Renal cortex interstitium (tissue), 15 donors: ENCODE data around the gene ARSB. TPM values are rescaled to one million over a fixed set of nuclear protein-coding genes. Genes with fewer than 3 reads are reported as not detected.

Experiments used
- DNase-seq, 11 donors: peaks; one replicate each; pipeline ENCODE4 v3.0.0-alpha.2; 2013; ENCODE audit warnings: low read depth in 9 of 11, low spot score in 4 of 11; ENCODE audit errors: extremely low read depth in 1 of 11
- long read RNA-seq, 16 experiments: transcript quantifications; one replicate each; lab custom pipeline, GENCODE V29; 2026
- polyA plus RNA-seq, 3 donors: library from polyadenylated mRNA; unstranded; fragments of 120-200 nt; gene quantifications; one replicate each; pipeline ENCODE4 v1.2.1, GENCODE V29; 2013; ENCODE audit not compliant: insufficient read length in 3 of 3

The ARSB gene
- polyA plus RNA-seq, result 10 to 100 TPM; 20.8 to 28.0 (median 24.0) TPM
- long read RNA-seq, donor 1, full-length matches to known transcripts, result 1 of 1 reads
- long read RNA-seq, donor 1, partial matches to known transcripts, result 0 of 1 reads
- long read RNA-seq, donor 1, other reads (novel, unspliced or antisense), result 0 of 1 reads
- long read RNA-seq, donor 2, full-length matches to known transcripts, result 5 of 5 reads
- long read RNA-seq, donor 2, partial matches to known transcripts, result 0 of 5 reads
- long read RNA-seq, donor 2, other reads (novel, unspliced or antisense), result 0 of 5 reads
- long read RNA-seq, donor 3, full-length matches to known transcripts, result 5 of 5 reads
- long read RNA-seq, donor 3, partial matches to known transcripts, result 0 of 5 reads
- long read RNA-seq, donor 3, other reads (novel, unspliced or antisense), result 0 of 5 reads
- long read RNA-seq, donor 4, full-length matches to known transcripts, result 3 of 3 reads
- long read RNA-seq, donor 4, partial matches to known transcripts, result 0 of 3 reads
- long read RNA-seq, donor 4, other reads (novel, unspliced or antisense), result 0 of 3 reads
- long read RNA-seq, donor 5, result 0 reads
- long read RNA-seq, donor 6, full-length matches to known transcripts, result 3 of 3 reads
- long read RNA-seq, donor 6, partial matches to known transcripts, result 0 of 3 reads
- long read RNA-seq, donor 6, other reads (novel, unspliced or antisense), result 0 of 3 reads
- long read RNA-seq, donor 7, full-length matches to known transcripts, result 5 of 10 reads
- long read RNA-seq, donor 7, partial matches to known transcripts, result 5 of 10 reads
- long read RNA-seq, donor 7, other reads (novel, unspliced or antisense), result 0 of 10 reads
- long read RNA-seq, donor 8, result 0 reads
- long read RNA-seq, donor 9, full-length matches to known transcripts, result 3 of 3 reads
- long read RNA-seq, donor 9, partial matches to known transcripts, result 0 of 3 reads
- long read RNA-seq, donor 9, other reads (novel, unspliced or antisense), result 0 of 3 reads
- long read RNA-seq, donor 10, full-length matches to known transcripts, result 5 of 5 reads
- long read RNA-seq, donor 10, partial matches to known transcripts, result 0 of 5 reads
- long read RNA-seq, donor 10, other reads (novel, unspliced or antisense), result 0 of 5 reads
- long read RNA-seq, donor 11, full-length matches to known transcripts, result 1 of 1 reads
- long read RNA-seq, donor 11, partial matches to known transcripts, result 0 of 1 reads
- long read RNA-seq, donor 11, other reads (novel, unspliced or antisense), result 0 of 1 reads
- long read RNA-seq, donor 12, full-length matches to known transcripts, result 1 of 1 reads
- long read RNA-seq, donor 12, partial matches to known transcripts, result 0 of 1 reads
- long read RNA-seq, donor 12, other reads (novel, unspliced or antisense), result 0 of 1 reads
- long read RNA-seq, donor 13, result 0 reads
- long read RNA-seq, donor 14, full-length matches to known transcripts, result 1 of 1 reads
- long read RNA-seq, donor 14, partial matches to known transcripts, result 0 of 1 reads
- long read RNA-seq, donor 14, other reads (novel, unspliced or antisense), result 0 of 1 reads
- long read RNA-seq, donor 15, full-length matches to known transcripts, result 3 of 3 reads
- long read RNA-seq, donor 15, partial matches to known transcripts, result 0 of 3 reads
- long read RNA-seq, donor 15, other reads (novel, unspliced or antisense), result 0 of 3 reads
- long read RNA-seq, donor 16, full-length matches to known transcripts, result 9 of 16 reads
- long read RNA-seq, donor 16, partial matches to known transcripts, result 7 of 16 reads
- long read RNA-seq, donor 16, other reads (novel, unspliced or antisense), result 0 of 16 reads

DNA sequence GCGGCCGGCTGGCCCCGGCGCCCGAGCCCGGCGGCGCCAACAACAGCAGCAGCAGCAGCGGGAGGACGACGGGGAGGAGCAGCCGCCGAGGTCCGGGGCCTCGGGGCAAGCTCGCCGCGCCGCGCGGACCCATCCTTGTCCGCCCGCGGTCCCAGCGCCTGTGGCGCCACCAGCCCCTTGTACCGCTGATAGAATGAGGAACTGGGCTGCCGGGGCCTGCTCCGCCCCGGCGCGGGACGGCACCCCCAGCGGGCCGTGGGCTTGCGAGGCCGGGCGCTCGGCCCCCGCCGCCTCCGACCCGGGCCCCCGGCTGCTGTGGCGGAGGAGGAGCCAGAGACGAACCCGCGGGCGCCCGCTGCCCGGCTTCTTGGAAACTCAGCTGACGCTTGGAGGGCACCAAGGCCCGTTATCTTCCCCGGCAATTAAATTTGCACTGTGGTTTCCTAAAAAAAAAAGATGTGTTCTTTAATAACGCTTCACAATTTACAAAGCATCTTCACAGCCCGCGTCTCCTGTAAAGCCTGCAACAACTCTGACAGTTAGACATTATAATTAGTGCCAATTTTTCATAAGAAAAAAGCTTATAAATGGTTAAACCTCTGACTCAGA, at the start of gene ARSB:
ARSB (minus strand) TSS at position 195 of the 609 bp plus-strand sequence; CDS start at position 133, 62 bp downstream.
- peak in 4 of 11 donors; percentile 22 to 43 (median 32) for DNase-seq

DNA sequence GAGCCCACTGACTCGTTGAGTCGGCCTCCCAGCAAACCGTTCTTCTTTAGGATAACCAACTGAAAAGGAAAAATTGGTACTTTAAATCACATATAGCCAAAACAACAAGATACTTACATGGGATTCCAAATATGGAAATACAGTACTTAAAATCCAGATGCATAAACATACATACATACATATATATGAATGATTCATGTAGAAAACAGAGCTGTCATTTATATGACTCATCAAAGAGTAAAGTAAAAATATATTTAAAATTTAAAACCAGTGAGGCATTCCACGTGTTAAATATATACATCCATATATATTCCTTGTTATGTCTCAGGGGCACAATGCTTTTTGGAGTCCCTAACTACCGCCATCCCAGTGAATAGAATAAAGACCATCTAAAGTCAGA, 47.7 kb upstream of the ARSB start:
- DNase-seq, result no peak

DNA sequence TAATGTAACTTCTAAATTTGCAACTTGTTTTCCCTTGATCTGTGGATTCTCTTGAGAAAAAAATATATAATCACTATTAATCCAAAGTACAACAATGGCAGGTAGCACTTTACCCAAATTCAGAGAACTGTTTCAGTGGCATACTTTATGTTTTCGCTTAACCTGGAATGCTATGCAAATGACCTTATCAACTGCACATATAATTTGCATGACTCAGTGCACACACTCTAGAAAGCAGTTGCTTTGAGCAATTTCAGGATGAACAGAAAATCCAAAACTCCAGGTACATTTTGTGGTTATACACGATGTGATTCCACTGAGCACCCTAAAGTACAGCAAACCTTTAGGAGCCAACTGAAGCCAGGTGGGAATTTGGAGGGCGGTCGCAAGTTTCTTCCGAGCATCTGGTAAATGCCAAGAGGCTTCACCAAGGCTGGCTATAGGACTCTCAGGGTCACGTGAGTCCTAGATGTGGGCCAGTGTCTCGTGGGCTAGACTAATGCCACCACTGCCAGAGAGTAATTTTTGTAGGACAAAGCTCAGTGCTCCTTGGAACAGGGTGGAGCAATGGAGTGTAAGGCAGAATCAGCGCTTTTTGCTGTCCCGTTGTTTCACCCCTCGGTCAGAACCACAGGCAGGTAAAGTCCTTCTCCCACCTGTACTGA, 47.1 kb upstream of the ARSB start:
- no peak for DNase-seq

DNA sequence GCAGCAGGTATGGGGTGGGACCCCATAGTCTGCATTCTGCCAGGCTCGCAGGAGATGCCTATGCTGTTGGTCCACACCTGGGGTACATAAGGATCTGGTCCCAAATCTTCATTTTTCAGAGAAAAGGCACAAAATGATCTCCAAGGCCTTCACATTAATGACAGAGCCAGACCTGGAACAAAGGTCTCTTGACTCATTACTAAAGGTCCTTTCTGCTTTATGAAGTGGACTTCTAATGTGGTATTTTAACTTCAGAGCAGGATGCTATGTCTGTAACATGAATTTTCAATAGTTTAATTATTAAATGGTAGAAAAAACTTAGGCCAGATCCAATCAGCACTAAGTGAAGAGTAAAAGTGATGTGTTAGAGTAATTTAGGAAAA, 46.4 kb upstream of the ARSB start:
- DNase-seq, result peak in 1 of 11 donors; percentile 9

DNA sequence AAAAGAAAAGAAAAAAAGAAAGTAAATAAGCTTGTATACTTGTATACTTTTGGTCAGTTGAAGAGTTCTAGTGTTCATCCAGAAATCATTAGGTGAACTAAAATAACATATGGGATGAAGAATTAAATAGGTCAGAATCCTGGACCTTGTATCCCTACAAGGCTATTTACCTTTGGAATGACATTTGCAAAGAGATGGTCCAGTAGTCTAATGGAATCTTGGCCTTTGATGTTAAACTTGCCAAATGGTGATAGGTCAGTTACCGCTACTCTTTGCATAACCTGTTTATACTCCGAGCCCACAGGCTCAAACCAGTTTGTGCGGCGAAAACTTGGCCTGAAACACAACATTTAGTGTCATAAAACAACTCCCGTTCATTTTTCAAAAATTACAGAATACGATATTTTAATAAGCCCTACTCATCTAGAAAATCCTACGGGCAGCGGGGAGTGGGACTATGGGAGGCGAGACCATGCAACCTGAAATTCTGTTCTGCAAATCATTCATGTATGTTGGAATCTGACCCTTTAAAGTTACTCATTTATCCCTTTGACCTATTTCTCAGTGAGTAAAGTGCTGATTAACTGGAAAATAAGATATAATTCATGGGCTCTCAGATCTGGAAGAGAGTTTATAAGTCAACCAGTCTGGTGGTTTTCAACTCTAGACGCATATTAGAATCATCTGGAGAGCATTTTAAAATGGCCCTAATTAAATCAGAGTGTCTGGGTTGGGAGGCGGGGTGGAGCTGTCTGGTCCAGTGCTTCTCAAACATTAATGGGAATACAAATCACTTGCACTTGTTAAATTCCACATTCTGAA, 45.8 kb upstream of the ARSB start:
- DNase-seq, result peak in 10 of 11 donors; percentile 26 to 80 (median 50)

DNA sequence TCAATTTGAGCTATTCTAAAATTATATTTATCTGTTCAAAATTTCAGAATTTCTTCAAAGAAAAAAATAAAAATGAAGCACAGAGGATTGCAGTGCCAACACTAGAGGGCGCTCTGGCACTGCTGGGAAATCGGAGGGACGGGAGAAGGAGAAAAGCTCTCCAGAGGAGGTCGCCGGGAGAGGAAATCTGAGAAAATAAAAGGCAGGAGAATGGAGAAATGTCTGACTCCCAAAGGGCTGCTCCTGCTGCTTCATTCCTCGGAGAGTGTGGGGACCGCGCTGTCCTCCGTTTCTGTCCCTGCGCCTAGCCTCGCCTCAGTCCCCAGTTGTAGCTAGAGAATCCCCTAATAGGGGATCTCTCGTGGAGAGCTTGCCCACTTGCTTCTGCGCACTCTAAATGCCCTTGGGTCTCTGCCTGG, 40.0 kb upstream of the ARSB start:
- DNase-seq, result peak; percentile 46 to 72 (median 57)

DNA sequence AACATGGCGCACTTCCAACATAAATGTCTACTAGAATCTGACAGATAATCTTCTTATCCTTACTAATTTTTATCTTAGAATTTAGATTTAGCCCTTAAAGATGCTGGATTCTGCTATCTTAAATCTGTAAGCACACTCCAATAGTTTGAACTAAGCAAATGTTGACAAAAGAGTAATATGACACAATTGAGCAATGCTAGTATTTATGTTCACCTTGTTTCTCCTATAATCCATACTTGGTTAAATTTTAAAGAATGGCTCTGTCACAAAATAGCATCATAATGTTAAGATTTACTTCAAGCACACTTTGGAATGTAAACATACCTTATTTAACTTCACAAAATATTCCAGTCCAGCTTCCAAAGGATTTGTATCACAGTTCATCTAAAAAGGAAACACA, 38.8 kb upstream of the ARSB start:
- DNase-seq, result no peak

DNA sequence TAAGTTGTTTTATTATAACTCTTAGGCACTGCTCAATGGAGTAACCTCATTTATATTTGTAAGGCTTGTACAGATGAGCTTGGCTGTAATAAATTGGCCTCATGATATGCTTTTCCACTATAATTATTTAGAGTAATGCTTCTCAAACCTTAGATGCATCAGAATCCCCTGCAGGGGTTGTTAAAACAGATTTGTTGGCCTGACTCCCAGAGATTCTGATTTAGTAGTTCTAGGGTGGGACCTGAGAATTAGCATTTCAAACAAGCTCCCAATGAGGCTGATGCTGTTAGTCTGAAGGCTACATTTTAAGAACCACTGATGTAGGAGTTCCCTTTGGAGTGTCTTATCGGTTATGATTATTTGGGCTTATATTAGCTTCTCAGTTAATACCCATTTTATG, 38.2 kb upstream of the ARSB start:
- DNase-seq, result no peak

DNA sequence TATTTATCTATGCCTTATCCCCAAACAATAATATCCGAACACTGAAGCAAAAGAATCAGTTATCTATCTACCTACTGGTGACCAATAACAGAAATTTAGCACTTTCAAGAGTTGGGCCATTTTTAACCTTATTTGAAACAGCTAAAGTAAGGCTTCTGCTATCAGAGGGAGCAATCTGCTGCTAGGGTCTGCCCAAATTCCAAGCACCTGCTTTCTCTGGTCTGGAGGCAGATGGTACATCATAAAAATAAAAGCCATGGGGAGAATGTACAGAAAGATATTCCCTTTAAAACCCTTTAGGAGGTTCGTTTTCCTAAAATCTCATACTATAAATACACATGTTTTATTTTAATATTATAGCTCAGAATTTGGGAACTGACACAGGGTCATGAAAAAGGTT, 37.7 kb upstream of the ARSB start:
- no peak for DNase-seq

DNA sequence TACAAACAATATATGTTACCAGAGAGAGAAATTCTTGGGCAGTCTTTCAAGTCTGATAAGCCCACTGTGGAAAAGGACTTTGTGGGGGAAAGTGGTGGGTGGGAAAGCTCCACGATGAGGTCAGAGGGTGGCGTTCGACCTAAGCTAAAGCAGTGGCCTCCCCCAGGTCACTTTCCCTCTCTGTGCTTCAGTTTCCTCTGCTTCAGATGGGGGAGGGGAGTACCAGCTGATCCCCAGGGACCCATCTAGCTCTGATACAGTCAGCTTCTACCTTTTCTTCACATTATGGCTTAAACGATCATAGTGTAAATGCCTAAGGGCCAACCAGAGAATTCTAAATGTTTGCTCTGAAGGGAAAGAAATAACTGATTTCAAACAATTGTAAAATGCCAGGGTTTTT, 36.6 kb upstream of the ARSB start:
- DNase-seq, result no peak

DNA sequence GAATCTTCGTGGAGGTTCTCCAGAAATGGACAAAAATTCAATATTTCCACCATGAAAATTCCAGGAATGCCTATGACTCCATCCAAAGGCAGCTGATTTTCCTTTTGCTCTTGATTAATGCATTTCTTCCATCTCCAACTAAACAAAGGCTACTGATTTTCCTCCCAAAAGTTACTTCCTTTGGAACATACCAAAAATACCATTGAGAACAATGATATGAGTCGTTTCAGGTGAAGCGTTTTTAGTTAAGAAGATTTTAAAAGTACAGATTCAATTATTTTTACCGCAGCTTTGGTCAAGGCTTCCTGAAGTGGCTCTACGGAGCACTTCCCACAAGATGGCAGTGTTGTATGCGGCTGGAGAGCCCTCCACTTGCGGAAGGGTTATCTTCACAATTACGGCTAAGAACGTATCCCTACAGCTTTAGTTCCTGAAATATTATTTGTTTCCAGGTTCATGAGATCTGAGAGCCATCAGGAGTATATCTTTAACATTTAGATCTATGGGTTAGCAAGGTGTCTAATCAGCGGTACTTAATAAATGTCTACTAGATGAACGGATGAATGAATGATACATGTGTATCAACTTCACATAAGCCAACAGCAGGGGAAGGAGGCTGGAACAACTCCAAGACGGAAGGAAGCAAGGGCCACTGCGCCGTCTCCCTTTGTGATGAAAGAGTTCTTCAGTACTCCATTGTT, 35.9 kb upstream of the ARSB start:
- peak in 9 of 11 donors; percentile 11 to 64 (median 49) for DNase-seq

DNA sequence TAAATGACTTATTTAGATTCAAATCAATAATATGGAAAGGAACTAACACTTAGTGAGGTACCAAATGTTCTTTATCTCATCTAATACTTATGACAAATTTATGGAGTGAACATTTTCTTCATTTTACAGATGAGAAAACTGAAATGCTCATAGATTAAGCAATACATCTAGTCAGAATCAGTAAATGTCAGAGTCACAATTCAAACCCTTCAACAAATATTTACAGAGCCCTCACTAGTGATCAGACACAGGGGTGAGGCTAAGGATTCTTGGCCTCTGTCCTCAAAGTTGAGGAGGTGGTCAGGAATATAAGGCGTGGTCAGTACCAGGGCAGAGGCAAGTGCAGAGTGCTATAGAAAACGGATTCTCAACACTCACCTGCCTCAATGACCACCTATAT, 29.5 kb upstream of the ARSB start:
- DNase-seq, result no peak

DNA sequence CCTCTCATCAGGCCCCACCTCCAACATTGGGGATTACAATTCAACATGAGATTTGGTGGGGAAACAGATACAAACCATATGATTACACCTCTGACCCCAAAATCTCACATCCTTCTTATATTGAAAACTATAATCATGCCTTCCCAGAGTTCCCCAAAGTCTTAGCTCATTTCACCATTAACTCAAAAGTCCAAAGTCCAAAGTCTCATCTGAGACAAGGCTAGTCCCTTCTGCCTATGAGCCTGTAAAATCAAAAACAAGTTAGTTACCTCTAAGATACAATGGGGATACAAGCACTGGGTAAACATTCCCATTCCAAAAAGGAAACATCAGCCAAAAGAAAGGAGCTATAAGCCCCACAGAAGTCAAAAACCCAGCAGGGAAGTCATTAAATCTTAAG, 26.8 kb upstream of the ARSB start:
- no peak for DNase-seq

DNA sequence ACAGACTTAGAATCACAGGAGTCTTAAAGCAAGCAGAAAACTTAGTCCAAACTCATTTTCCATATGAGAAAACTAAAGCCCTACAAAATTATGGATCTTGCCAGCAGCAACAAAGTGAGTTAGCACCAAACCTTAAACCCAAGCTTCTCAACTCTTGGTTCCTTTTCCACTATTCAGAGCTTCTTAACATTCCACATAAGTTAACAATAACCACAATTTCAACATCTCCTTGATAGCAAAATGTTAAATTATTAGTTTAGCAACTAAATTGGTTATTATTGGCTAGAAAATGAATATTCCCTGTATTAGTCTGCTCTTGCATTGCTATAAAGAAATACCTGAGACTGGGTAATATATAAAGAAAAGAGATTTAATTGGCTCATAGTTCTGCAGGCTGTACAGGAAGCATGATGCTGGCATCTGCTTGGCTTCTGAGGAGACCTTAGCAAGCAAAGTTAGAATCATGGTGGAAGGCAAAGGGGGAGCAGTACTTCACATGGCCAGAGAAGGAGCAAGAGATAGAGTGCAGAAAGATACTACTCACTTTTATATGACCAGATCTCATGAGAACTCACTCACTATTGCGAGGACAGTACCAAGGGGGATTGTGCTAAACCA, 26.2 kb upstream of the ARSB start:
- no peak for DNase-seq

DNA sequence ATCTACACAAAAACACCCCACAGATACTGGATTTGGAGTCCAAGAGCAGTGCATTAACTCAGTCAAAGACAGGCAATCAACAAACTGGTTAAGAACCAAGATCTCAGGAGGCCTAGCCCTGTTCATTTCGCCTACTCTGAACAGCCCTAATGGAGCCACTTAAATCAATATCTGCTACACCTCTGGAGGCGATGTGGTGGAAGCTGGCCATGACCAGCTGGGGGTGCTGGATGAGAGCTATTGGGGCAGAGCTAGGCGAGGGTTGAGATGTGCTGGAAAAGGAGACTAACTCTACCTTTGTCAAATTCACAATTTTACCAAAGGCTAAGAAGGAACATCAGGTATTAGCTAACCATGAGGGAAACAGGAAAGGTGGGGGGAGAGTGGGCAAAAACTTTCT, 23.3 kb upstream of the ARSB start:
- no peak for DNase-seq

DNA sequence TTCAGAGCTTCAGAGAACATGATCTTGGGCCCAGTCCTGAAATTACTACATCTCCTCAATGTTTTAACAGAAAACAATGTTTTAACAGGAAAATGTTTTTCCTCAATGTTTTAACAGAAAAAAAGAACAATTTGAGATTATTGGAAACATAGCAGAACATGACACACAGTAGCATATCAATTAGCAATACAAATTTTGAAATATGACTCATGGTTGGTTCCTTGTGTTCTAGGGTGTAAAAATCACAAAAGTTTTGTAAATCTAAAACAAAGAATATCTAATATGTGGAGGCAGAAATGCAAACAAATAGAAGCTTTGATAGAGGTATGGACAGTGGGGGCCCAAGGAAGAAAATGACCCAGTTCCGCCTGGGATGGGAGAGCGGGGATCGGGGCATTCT, 22.8 kb upstream of the ARSB start:
- no peak for DNase-seq
